ENCODE data around the gene BRIP1. TPM values are rescaled to one million over a fixed set of nuclear protein-coding genes. Genes with fewer than 3 reads are reported as not detected.

BRIP1 gene
- total RNA-seq, 1 experiment from 2014 or later: 13.8 TPM

GRCh38 chr17:61803216-61803615 lies 60.1 kb downstream of the BRIP1 start (continued):
- TF ChIP-seq ZSCAN18 (CRISPR knock-in tag; IDR thresholded peaks at IDR 0.05) (no peak), ZNF138 (CRISPR knock-in tag; conservative IDR thresholded peaks at IDR 0.05) (no peak)

GRCh38 chr17:61799812-61800484 lies 63.4 kb downstream of the BRIP1 start:
- no peak for TF ChIP-seq ZNF423 (CRISPR knock-in tag; IDR thresholded peaks at IDR 0.05)
- no peak for TF ChIP-seq JUN (CRISPR knock-in tag; IDR thresholded peaks at IDR 0.05)
- TF ChIP-seq EMX1 (CRISPR knock-in tag; IDR thresholded peaks at IDR 0.05): no peak
- no peak for TF ChIP-seq ZNF138 (CRISPR knock-in tag; conservative IDR thresholded peaks at IDR 0.05)
- TF ChIP-seq USF1 (CRISPR knock-in tag; IDR thresholded peaks at IDR 0.05): no peak
- no peak for TF ChIP-seq ZNF219 (CRISPR knock-in tag; IDR thresholded peaks at IDR 0.05; ENCODE audit: borderline replicate concordance)
- TF ChIP-seq ZNF671 (CRISPR knock-in tag; IDR thresholded peaks at IDR 0.05): no peak
- TF ChIP-seq MXD4 (CRISPR knock-in tag; IDR thresholded peaks at IDR 0.05; ENCODE audit: borderline replicate concordance): no peak
- TF ChIP-seq ZNF416 (CRISPR knock-in tag; IDR thresholded peaks at IDR 0.05): no peak
- TF ChIP-seq GABPB1 (CRISPR knock-in tag; IDR thresholded peaks at IDR 0.05): no peak
- no peak for TF ChIP-seq FOXJ3 (CRISPR knock-in tag; IDR thresholded peaks at IDR 0.05; ENCODE audit: borderline replicate concordance)
- no peak for TF ChIP-seq ZMAT4 (CRISPR knock-in tag; IDR thresholded peaks at IDR 0.05)
- no peak for TF ChIP-seq ZNF281 (CRISPR knock-in tag; IDR thresholded peaks at IDR 0.05)
- no peak for TF ChIP-seq FOXP1 (CRISPR knock-in tag; IDR thresholded peaks at IDR 0.05; ENCODE audit: borderline replicate concordance)
- no peak for TF ChIP-seq AFF4 (CRISPR knock-in tag; IDR thresholded peaks at IDR 0.05; ENCODE audit: borderline replicate concordance)
- Mint-ChIP-seq H3K9me3 (no peaks in the 10 kb centered on the region), H3K4me1 (no peaks in the 10 kb centered on the region), H3K27me3 (ENCODE audit: low read depth) (no peaks in the 10 kb centered on the region), H3K36me3 (peaks cover 13% of the 10 kb centered on the region), H3K27ac (no peak overlapping the region), H3K4me3 (no peak overlapping the region)
- ChIA-PET CTCF (no interaction called here), POLR2A (no interaction called here)
- DNase-seq (ENCODE audit: low spot score) (no peak), ATAC-seq (no peak)
